ENCODE data around the gene CAMK2B. TPM values are rescaled to one million over a fixed set of nuclear protein-coding genes. Genes with fewer than 3 reads are reported as not detected.

The CAMK2B gene
- total RNA-seq, 1 donor = not detected

DNA sequence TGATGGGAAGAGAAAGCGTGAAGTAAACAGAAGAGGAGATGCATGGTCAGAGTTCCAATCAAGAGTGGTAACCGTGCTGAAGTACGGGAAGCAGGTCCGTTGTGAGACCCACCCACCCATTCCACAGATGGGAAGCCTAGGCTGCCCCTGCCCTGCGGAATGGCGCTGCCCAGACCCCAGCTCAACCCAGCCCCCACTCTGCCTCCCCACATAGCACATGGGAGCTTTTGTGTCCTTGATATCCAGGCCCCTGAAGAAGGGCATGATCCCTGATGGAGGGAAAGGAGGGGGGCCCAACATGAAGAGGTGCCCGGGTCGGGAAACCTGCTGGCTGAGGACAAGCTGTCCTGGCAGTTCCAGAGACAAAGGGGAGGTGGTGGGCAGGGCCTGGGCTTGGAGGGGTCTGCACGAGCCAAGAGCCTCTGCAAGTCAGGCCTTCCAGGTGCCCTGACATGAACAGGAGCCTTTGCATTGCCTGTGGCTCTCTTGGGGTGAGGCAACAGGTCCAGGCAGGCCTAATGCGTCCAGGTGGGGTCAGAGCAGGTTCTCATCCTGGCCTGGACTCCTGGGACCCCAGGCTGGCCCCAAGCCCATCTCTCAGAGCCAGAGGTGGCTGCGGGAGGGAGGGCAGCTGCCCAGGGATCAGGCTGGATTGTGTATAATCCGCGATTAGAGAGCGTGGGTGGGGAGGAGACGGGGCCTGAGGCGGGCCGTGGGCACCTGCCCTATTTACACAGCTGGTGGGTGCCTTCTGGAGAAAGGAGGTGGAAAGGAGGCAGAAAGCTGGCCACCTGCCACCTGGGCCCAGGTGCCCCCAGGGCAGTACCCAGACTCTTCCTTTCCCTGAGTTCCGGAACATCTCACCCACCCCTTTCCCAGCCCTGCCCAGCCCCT lies 101.1 kb downstream of the CAMK2B start:
- DNase-seq (ENCODE audit: low read depth) = no peak
- no peak overlapping the region for H3K4me3 ChIP-seq (ENCODE audit: low read depth, low read length)
- TF ChIP-seq, protein P1, sequence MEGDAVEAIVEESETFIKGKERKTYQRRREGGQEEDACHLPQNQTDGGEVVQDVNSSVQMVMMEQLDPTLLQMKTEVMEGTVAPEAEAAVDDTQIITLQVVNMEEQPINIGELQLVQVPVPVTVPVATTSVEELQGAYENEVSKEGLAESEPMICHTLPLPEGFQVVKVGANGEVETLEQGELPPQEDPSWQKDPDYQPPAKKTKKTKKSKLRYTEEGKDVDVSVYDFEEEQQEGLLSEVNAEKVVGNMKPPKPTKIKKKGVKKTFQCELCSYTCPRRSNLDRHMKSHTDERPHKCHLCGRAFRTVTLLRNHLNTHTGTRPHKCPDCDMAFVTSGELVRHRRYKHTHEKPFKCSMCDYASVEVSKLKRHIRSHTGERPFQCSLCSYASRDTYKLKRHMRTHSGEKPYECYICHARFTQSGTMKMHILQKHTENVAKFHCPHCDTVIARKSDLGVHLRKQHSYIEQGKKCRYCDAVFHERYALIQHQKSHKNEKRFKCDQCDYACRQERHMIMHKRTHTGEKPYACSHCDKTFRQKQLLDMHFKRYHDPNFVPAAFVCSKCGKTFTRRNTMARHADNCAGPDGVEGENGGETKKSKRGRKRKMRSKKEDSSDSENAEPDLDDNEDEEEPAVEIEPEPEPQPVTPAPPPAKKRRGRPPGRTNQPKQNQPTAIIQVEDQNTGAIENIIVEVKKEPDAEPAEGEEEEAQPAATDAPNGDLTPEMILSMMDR (IDR thresholded peaks at IDR 0.05; ENCODE audit: insufficient read depth, low read depth, low read length) = no peak

DNA sequence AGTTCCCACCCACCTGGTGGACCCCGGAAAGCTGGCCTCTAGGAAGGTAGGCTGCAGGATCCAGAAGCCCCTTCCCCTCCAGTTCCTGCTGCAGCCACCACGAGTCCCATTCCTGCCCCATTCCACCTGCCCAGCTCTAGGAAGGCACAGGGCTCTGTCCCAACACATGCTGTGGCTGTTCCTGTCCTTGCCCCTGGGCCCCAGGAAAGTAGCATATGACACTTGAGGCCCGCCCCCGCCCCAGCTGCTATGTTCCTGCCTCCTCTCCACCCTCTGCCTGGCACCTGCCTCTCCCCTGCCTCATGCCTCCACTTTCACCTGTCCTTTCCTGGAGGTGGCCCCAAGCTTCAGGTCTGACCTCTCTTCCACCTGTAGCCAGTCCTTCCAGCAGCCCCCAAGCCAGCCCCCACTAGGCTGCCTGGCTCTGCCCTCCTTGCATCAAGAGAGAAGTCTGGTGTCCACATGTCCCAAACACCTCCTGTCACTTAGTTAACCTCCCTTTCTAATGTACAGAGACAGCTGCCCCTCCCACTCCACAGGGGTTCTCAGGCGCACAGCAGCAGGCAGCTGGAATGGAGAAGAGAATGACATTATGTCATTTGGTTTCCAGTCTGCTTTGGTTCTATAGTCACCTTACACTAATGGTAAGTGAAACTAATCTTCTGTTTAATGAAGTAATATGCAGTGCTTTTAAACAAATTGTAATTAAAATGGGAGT lies 101.9 kb downstream of the CAMK2B start:
- TF ChIP-seq, protein P1 (IDR thresholded peaks at IDR 0.05; ENCODE audit: insufficient read depth, low read depth, low read length) = no peak
- DNase-seq (ENCODE audit: low read depth) = no peak
- no peak overlapping the region for H3K4me3 ChIP-seq (ENCODE audit: low read depth, low read length)

DNA sequence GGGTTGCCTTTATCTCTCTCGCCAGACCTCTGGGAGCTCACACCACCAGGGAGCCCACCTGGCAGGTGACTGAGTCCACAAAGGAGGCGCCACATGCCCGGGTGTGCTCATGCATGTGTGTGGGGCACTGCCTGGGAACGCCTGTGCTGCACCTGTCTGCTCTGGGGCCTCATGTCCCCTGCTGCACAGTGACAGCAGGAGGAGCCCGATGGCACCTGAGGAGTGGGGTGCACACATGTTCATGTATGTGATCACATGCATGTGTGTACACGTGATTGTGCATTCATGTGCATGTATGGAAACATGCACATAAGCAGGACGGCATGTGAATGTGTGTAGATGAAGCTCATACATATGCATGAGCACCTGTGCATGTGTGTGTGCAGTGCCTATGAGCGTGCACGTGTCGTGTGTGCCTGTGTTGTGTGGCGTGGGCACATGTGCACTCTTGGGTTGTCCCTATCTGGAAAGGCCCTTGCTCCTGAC lies 102.6 kb downstream of the CAMK2B start:
- no peak overlapping the region for H3K4me3 ChIP-seq (ENCODE audit: low read depth, low read length)
- no peak for DNase-seq (ENCODE audit: low read depth)
- TF ChIP-seq, protein P1 (IDR thresholded peaks at IDR 0.05; ENCODE audit: insufficient read depth, low read depth, low read length) = no peak

DNA sequence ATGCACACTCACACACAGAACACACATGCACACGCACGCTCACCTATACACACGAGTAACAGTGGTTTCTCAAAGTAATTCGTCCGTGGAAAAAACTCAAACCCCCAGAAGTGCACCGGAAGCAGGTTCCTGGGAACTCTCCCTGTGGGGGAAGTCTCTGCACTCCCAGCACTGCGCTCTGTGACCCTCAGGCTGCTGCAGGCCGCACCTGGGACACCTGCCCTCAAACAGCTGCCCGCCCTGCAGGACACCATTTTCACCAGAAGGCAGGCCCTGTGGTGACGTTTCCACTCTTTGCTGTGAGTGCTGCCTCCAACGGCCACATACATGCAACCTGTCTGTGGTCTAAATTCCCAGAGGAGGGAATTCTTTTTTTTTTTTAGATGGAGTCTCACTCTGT lies 103.3 kb downstream of the CAMK2B start:
- no peak overlapping the region for H3K4me3 ChIP-seq (ENCODE audit: low read depth, low read length)
- no peak for DNase-seq (ENCODE audit: low read depth)
- TF ChIP-seq, protein P1 (IDR thresholded peaks at IDR 0.05; ENCODE audit: insufficient read depth, low read depth, low read length) = no peak

DNA sequence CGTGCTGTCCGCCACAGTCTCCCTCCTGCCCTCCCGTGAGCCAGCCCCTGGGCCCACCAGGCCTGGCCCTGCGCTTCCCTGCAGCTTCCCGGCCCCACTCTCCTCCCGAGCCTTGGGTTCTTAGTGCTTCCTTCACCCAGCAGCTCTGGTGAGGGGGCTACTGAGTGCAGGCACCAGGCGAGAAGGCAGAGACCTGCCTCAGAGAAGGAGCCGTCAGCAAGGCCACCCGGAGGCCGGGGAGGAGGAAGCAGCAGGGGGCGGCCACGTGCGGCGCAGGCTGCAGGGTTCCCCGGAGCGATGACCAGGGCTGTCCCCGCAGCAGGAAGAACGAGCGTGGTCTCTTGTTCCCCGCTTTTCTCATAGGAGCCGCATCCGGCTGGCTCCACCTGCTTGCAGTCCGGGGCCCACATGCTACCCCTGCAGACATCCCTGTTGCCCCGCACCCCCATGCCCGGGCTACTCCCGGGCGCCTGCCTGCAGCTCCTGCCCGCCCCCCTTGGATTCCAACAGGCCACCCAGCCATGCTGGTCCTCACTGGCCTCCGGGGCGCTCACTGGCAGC lies 104.1 kb downstream of the CAMK2B start:
- H3K4me3 ChIP-seq (ENCODE audit: low read depth, low read length) = no peak overlapping the region
- no peak for DNase-seq (ENCODE audit: low read depth)
- TF ChIP-seq, protein P1 (IDR thresholded peaks at IDR 0.05; ENCODE audit: insufficient read depth, low read depth, low read length) = no peak

DNA sequence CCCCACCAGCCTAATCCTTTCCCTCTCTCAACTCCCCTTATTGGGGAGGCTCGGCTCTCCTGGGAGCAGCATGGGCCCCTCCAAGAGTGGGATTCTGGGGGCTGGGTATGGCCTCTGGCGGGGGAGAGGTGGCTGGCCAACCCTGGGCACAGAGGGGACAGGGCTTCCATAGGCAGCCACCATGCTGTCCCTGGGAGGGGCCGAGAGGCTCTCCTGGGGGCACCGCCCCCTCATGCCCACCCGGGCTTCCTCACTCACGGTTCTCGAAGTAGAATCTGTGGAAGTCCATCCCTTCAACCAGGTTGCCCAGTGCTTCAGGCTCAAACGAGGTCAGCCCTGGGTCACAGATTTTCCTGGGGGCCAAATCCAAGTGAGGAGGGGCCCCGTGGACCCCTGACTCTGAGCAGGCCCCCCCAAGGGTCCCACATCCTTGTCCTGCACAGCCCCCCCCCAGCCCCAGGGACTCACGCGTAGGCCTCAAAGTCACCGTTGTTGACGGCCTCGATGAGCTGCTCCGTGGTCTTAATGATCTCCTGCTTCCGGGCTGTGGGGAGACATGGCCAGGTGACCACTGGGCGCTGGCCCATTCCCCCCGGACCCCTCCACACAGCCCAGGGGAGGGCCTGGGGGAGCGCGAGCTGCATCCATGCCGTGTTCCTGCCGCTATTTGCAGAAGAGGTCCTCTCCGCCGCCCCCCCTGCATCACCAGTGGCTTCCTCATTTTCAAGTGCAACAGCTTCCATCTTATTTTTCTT lies 104.9 kb downstream of the CAMK2B start:
- TF ChIP-seq, protein P1 (IDR thresholded peaks at IDR 0.05; ENCODE audit: insufficient read depth, low read depth, low read length) = no peak
- no peak overlapping the region for H3K4me3 ChIP-seq (ENCODE audit: low read depth, low read length)
- no peak for DNase-seq (ENCODE audit: low read depth)

Data from fibroblast of villous mesenchyme (primary cell).